ENCODE results near the gene SAXO2. TPM values are rescaled to one million over a fixed set of nuclear protein-coding genes. Genes with fewer than 3 reads are reported as not detected.
"Not testable (repeated sequence)": the region's sequence is repeated elsewhere in the genome, so short reads cannot be mapped to it uniquely, and the experiment has no call there.

SAXO2 gene
- total RNA-seq, 5 donors from 2014 or later (not counting 1 experiment from before 2014, with no cell fraction given), result 0.56 to 19.6 (median 2.1) TPM

DNA sequence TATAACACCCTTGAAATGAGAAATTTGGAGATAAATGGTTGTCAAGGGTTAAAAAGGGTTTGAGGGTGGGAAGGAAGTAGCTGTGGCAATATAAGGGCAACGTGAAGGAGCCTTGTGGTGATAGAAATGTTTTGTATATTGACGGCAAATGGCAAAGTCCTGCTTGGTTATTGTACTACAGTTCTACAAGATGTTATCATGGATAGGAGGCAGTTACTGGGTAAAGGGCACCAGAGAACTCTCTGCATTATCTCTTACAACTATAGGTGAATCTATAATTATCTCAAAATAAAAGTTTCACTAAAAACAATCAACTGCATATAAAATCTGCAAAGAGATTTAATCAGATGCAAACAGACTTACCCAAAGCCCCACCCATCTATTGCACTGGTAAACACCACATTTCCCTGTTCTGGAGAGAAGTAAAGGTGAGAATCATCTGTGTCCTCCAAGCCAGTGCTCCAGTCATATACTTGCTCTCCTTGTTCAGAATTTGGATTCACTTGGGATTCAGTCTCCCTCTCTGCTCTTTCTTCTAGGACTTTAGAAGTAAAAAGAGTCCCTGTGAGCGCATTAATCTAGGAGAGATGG is 24.6 kb upstream of the SAXO2 start:
- DNase-seq; H3K4me3 Mint-ChIP-seq; H3K9me3 Mint-ChIP-seq; CTCF ChIA-PET; H3K4me3 ChIP-seq (ENCODE audit: control insufficient read depth in 1 of 2, extremely low read depth in 1 of 2, low read length in 1 of 2); H3K9me3 ChIP-seq; POLR2A ChIA-PET; ATAC-seq (replicated peaks in 1 of 4); H3K27ac ChIP-seq (ENCODE audit: low read length); H3K4me1 Mint-ChIP-seq; H3K27ac Mint-ChIP-seq; H3K27me3 ChIP-seq (replicated peaks in 1 of 2; ENCODE audit: control insufficient read depth in 2 of 2, extremely low read depth in 1 of 2, insufficient read depth in 2 of 2, low read length in 1 of 2); H3K4me1 ChIP-seq (ENCODE audit: control insufficient read depth in 1 of 2, extremely low read depth in 1 of 2, insufficient read depth in 2 of 2, low read length in 2 of 2); H3K27me3 Mint-ChIP-seq: not testable (repeated sequence)
- H3K36me3 ChIP-seq (ENCODE audit: control insufficient read depth in 2 of 2, extremely low read depth in 1 of 2, insufficient read depth in 1 of 2, low read length in 1 of 2), result peaks cover 0 to 23% of the 10 kb centered on the region in 2 donors
- peaks cover 47% of the 10 kb centered on the region for H3K36me3 Mint-ChIP-seq
- WGBS (ENCODE audit: insufficient coverage), result no CpG with 5 or more reads among the region's 3 CpGs

DNA sequence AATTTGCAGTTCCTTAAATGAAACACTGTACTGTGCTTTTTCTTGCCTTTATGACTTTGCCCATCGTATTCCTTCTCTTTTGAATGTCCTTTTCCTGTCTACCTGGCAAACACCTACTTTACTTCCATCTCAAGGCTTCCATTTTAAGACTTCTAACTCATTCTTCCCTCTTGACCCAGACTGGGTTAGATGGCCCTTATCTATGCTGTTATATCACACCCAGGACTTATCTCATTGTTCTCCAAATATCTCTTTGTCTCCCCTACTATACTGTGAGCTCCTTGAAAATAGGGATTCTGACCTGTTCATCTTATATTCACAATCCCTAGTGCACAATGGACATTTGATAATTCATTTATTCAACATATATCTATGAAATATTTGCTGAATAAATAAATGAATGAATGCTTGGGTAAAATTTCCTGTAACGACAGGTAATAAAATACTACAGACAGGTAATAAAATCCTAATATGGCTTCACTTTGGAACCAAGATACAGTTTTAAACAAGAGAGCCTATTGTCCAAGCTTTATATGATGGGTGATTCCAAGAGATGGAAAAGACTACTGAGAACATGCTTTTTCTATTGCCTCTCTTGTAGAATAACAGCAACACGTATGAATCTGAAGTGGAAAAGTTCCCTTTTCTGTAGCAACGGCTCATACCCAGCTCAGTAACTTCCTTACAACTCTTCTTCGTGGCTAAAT is 22.8 kb upstream of the SAXO2 start:
- no peak overlapping the region for H3K27ac ChIP-seq (ENCODE audit: low read length)
- no peaks in the 10 kb centered on the region for H3K27me3 ChIP-seq (replicated peaks in 1 of 2; ENCODE audit: control insufficient read depth in 2 of 2, extremely low read depth in 1 of 2, insufficient read depth in 2 of 2, low read length in 1 of 2)
- no peak overlapping the region for H3K27ac Mint-ChIP-seq
- 91% methylated on average over 1 of the region's 5 CpGs for WGBS (ENCODE audit: insufficient coverage)
- no peaks in the 10 kb centered on the region for H3K4me1 ChIP-seq (ENCODE audit: control insufficient read depth in 1 of 2, extremely low read depth in 1 of 2, insufficient read depth in 2 of 2, low read length in 2 of 2)
- no peak for ATAC-seq (replicated peaks in 1 of 4)
- no peak for DNase-seq
- no peaks in the 10 kb centered on the region for H3K9me3 Mint-ChIP-seq
- ChIA-PET POLR2A (interaction anchor here in 1 of 2 donors (0.5 kb wide), 1 partner anchor 32 kb away, joined by 6 read pairs; no protein-coding TSS in a partner anchor), CTCF (no interaction called here)
- H3K4me3 Mint-ChIP-seq, result no peak overlapping the region
- no peak overlapping the region for H3K4me3 ChIP-seq (ENCODE audit: control insufficient read depth in 1 of 2, extremely low read depth in 1 of 2, low read length in 1 of 2)
- H3K27me3 Mint-ChIP-seq, result no peaks in the 10 kb centered on the region
- no peaks in the 10 kb centered on the region for H3K9me3 ChIP-seq
- peaks cover 0 to 28% of the 10 kb centered on the region in 2 donors for H3K36me3 ChIP-seq (ENCODE audit: control insufficient read depth in 2 of 2, extremely low read depth in 1 of 2, insufficient read depth in 1 of 2, low read length in 1 of 2)
- H3K36me3 Mint-ChIP-seq, result peaks cover 51% of the 10 kb centered on the region
- H3K4me1 Mint-ChIP-seq, result peaks cover 6 to 10% (median 6%) of the 10 kb centered on the region in 3 donors

GRCh38 chr15:82241836-82242499 is 20.6 kb upstream of the SAXO2 start:
- H3K4me3 ChIP-seq (ENCODE audit: control insufficient read depth in 1 of 2, extremely low read depth in 1 of 2, low read length in 1 of 2); H3K27me3 Mint-ChIP-seq; H3K27ac ChIP-seq (ENCODE audit: low read length); POLR2A ChIA-PET; H3K9me3 Mint-ChIP-seq; DNase-seq; H3K4me1 ChIP-seq (ENCODE audit: control insufficient read depth in 1 of 2, extremely low read depth in 1 of 2, insufficient read depth in 2 of 2, low read length in 2 of 2); CTCF ChIA-PET; H3K27me3 ChIP-seq (replicated peaks in 1 of 2; ENCODE audit: control insufficient read depth in 2 of 2, extremely low read depth in 1 of 2, insufficient read depth in 2 of 2, low read length in 1 of 2); H3K9me3 ChIP-seq; H3K4me3 Mint-ChIP-seq; ATAC-seq (replicated peaks in 1 of 4): not testable (repeated sequence)
- Mint-ChIP-seq H3K27ac (peak overlapping the region in 1 of 2 donors; percentile 16), H3K36me3 (peaks cover 52% of the 10 kb centered on the region), H3K4me1 (peaks cover 8 to 25% (median 10%) of the 10 kb centered on the region in 3 donors)
- no CpG with 5 or more reads among the region's 1 CpG for WGBS (ENCODE audit: insufficient coverage)
- H3K36me3 ChIP-seq (ENCODE audit: control insufficient read depth in 2 of 2, extremely low read depth in 1 of 2, insufficient read depth in 1 of 2, low read length in 1 of 2), result peaks cover 0 to 34% of the 10 kb centered on the region in 2 donors

DNA sequence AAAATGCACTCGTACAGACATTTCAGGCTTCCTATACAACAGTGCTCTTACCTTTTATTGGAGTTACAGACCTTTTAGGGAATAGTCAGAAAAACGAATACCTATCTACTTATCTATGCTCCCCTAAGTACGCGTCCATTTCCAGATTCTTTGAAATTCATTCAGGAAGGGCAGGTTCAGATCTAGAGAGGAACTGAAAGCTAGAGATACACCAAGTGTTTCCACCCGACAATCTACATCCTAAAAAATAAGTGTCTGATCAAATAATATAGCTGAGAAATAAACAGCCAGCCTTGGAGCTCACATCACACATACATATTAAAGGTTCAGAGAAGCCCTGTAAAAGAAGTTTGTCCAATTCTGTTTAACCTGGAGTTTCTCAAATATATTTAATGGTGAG is 19.0 kb upstream of the SAXO2 start:
- H3K27me3 Mint-ChIP-seq; H3K4me1 ChIP-seq (ENCODE audit: control insufficient read depth in 1 of 2, extremely low read depth in 1 of 2, insufficient read depth in 2 of 2, low read length in 2 of 2); H3K9me3 ChIP-seq; DNase-seq; H3K27ac Mint-ChIP-seq; H3K27ac ChIP-seq (ENCODE audit: low read length); H3K27me3 ChIP-seq (replicated peaks in 1 of 2; ENCODE audit: control insufficient read depth in 2 of 2, extremely low read depth in 1 of 2, insufficient read depth in 2 of 2, low read length in 1 of 2); ATAC-seq (replicated peaks in 1 of 4); H3K9me3 Mint-ChIP-seq; H3K4me3 ChIP-seq (ENCODE audit: control insufficient read depth in 1 of 2, extremely low read depth in 1 of 2, low read length in 1 of 2); POLR2A ChIA-PET; H3K4me3 Mint-ChIP-seq; CTCF ChIA-PET: not testable (repeated sequence)
- peaks cover 0 to 30% of the 10 kb centered on the region in 2 donors for H3K36me3 ChIP-seq (ENCODE audit: control insufficient read depth in 2 of 2, extremely low read depth in 1 of 2, insufficient read depth in 1 of 2, low read length in 1 of 2)
- Mint-ChIP-seq H3K36me3 (peaks cover 57% of the 10 kb centered on the region), H3K4me1 (peaks cover 9 to 29% (median 10%) of the 10 kb centered on the region in 3 donors)
- WGBS (ENCODE audit: insufficient coverage), result no CpG with 5 or more reads among the region's 5 CpGs

- peaks cover 8 to 19% (median 9%) of the 10 kb centered on the region in 3 donors for H3K4me1 Mint-ChIP-seq
- H3K9me3 Mint-ChIP-seq; DNase-seq; H3K27ac ChIP-seq (ENCODE audit: low read length); ATAC-seq (replicated peaks in 1 of 4); H3K27me3 ChIP-seq (replicated peaks in 1 of 2; ENCODE audit: control insufficient read depth in 2 of 2, extremely low read depth in 1 of 2, insufficient read depth in 2 of 2, low read length in 1 of 2); H3K4me3 ChIP-seq (ENCODE audit: control insufficient read depth in 1 of 2, extremely low read depth in 1 of 2, low read length in 1 of 2); H3K27me3 Mint-ChIP-seq; H3K9me3 ChIP-seq; H3K27ac Mint-ChIP-seq; CTCF ChIA-PET; H3K4me3 Mint-ChIP-seq; H3K4me1 ChIP-seq (ENCODE audit: control insufficient read depth in 1 of 2, extremely low read depth in 1 of 2, insufficient read depth in 2 of 2, low read length in 2 of 2); POLR2A ChIA-PET: not testable (repeated sequence)
- H3K36me3 Mint-ChIP-seq, result peaks cover 47% of the 10 kb centered on the region
- peaks cover 0 to 13% of the 10 kb centered on the region in 2 donors for H3K36me3 ChIP-seq (ENCODE audit: control insufficient read depth in 2 of 2, extremely low read depth in 1 of 2, insufficient read depth in 1 of 2, low read length in 1 of 2)
- WGBS (ENCODE audit: insufficient coverage), result 83% methylated on average over 4 of the region's 5 CpGs
These were observed 16.7 kb upstream of the SAXO2 start for GRCh38 chr15:82245956-82246355.

DNA sequence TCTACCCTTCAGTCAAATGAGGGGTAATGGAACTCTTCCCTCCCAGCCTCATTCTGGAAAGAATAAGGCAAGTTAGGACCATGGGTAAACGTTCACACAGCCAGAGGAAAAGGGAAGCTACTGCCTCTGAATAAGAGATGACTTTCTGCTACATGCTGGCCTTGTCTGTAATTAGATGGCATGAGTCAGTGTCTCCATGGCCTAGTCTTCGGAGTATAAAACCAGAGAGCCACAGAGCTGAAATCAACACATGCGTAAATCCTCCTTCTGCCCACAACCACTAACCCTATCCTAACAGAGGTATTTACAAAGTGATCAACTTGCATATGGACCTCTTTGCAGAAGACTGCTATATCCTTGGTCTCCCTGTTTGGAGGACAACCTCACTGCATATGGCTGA is 14.4 kb upstream of the SAXO2 start:
- POLR2A ChIA-PET, result not testable (repeated sequence)
- CTCF ChIA-PET, result interaction anchor here in 1 of 2 donors (0.6 kb wide), 1 partner anchor 1280 kb away, joined by 4 read pairs; no protein-coding TSS in a partner anchor

More for the DNA sequence above, 14.4 kb upstream of the SAXO2 start:
- Mint-ChIP-seq H3K4me1 (peaks cover 3 to 19% (median 4%) of the 10 kb centered on the region in 3 donors), H3K36me3 (peaks cover 48% of the 10 kb centered on the region)
- ATAC-seq (replicated peaks in 1 of 4); H3K4me3 ChIP-seq (ENCODE audit: control insufficient read depth in 1 of 2, extremely low read depth in 1 of 2, low read length in 1 of 2); H3K27ac Mint-ChIP-seq; H3K27me3 ChIP-seq (replicated peaks in 1 of 2; ENCODE audit: control insufficient read depth in 2 of 2, extremely low read depth in 1 of 2, insufficient read depth in 2 of 2, low read length in 1 of 2); H3K27me3 Mint-ChIP-seq; H3K9me3 ChIP-seq; DNase-seq; H3K27ac ChIP-seq (ENCODE audit: low read length); H3K9me3 Mint-ChIP-seq; H3K4me3 Mint-ChIP-seq; H3K4me1 ChIP-seq (ENCODE audit: control insufficient read depth in 1 of 2, extremely low read depth in 1 of 2, insufficient read depth in 2 of 2, low read length in 2 of 2): not testable (repeated sequence)
- H3K36me3 ChIP-seq (ENCODE audit: control insufficient read depth in 2 of 2, extremely low read depth in 1 of 2, insufficient read depth in 1 of 2, low read length in 1 of 2), result peaks cover 0 to 18% of the 10 kb centered on the region in 2 donors
- WGBS (ENCODE audit: insufficient coverage), result 91% methylated on average over 2 of the region's 3 CpGs
